K562 (cell line): ENCODE data around the gene POLRMT. TPM values are rescaled to one million over a fixed set of nuclear protein-coding genes. Genes with fewer than 3 reads are reported as not detected.

Experiments
- CREB3 ChIP-seq: fragments of 450-650 bp; conservative IDR thresholded peaks from 2 replicates; pipeline ENCODE4 v1.6.1; 2016; ENCODE audit warnings: missing genetic modification characterization, low read depth, mild to moderate bottlenecking, missing compliant biosample characterization, moderate library complexity
- CXXC5 ChIP-seq: fragments of 250-450 bp; sonication (Bioruptor Pico); IDR thresholded peaks from 2 replicates; pipeline ENCODE4 v1.8.0; 2022; ENCODE audit warnings: inconsistent platforms, mild to moderate bottlenecking, moderate library complexity
- DIDO1 ChIP-seq: fragments of 450-650 bp; IDR thresholded peaks from 2 replicates; pipeline ENCODE4 v1.6.1; 2016; ENCODE audit warnings: low read depth, missing biosample characterization, missing genetic modification characterization
- DLX4 ChIP-seq: fragments of 250-450 bp; sonication (Bioruptor Pico); IDR thresholded peaks from 2 replicates; pipeline ENCODE4 v1.6.1; 2021; ENCODE audit warnings: mild to moderate bottlenecking
- ERF ChIP-seq: fragments of 450-650 bp; formaldehyde crosslinking; IDR thresholded peaks from 2 replicates; pipeline ENCODE4 v1.4.0; 2020; ENCODE audit warnings: mild to moderate bottlenecking, mixed read lengths
- ETS1 ChIP-seq: conservative IDR thresholded peaks from 2 replicates; pipeline ENCODE4 v1.6.1; 2011; ENCODE audit warnings: low read depth, mild to moderate bottlenecking, low read length; ENCODE audit not compliant: control insufficient read depth
- EZH2 ChIP-seq: IDR thresholded peaks from 2 replicates; pipeline ENCODE4 v1.6.1; 2012; ENCODE audit warnings: low read depth, mild to moderate bottlenecking, inconsistent platforms, low read length, borderline replicate concordance
- HMBOX1 ChIP-seq: sonication (generic); IDR thresholded peaks from 2 replicates; pipeline ENCODE4 v1.6.1; 2016
- KAT8 ChIP-seq: fragments of 450-650 bp; IDR thresholded peaks from 2 replicates; pipeline ENCODE4 v1.6.1; 2016; ENCODE audit warnings: low read depth, mild to moderate bottlenecking
- KLF16 ChIP-seq: IDR thresholded peaks from 2 replicates; pipeline ENCODE4 v1.6.1; 2016; ENCODE audit warnings: antibody characterized with exemption
- PYGO2 ChIP-seq: fragments of 450-650 bp; IDR thresholded peaks from 2 replicates; pipeline ENCODE4 v1.6.1; 2016; ENCODE audit warnings: mild to moderate bottlenecking, missing genetic modification characterization, moderate library complexity, missing compliant biosample characterization
- TCF15 ChIP-seq: fragments of 250-450 bp; sonication (Bioruptor Pico); IDR thresholded peaks from 2 replicates; pipeline ENCODE4 v1.8.0; 2022; ENCODE audit warnings: moderate library complexity, mild to moderate bottlenecking, inconsistent platforms
- TEAD2 ChIP-seq: fragments of 450-650 bp; IDR thresholded peaks from 2 replicates; pipeline ENCODE4 v1.6.1; 2016; ENCODE audit warnings: missing genetic modification characterization, control low read depth, missing compliant biosample characterization
- THRB ChIP-seq: fragments of 450-650 bp; formaldehyde crosslinking; conservative IDR thresholded peaks from 2 replicates; pipeline ENCODE4 v1.4.0; 2022; ENCODE audit warnings: mild to moderate bottlenecking, missing genetic modification characterization
- VEZF1 ChIP-seq: fragments of 200-800 bp; sonication (Bioruptor generic); IDR thresholded peaks from 2 replicates; pipeline ENCODE4 v1.6.1; 2017; ENCODE audit warnings: missing genetic modification characterization, missing compliant biosample characterization
- ZBED1 ChIP-seq: IDR thresholded peaks from 2 replicates; pipeline ENCODE4 v1.6.1; 2014
- ZNF589 ChIP-seq: fragments of 200-800 bp; sonication (Bioruptor generic); IDR thresholded peaks from 2 replicates; pipeline ENCODE4 v1.6.1; 2016; ENCODE audit warnings: low read depth, missing genetic modification characterization, missing compliant biosample characterization
- ZNF668 ChIP-seq: fragments of 250-450 bp; sonication (Bioruptor Pico); IDR thresholded peaks from 2 replicates; pipeline ENCODE4 v1.8.0; 2022; ENCODE audit warnings: mild to moderate bottlenecking, inconsistent platforms
- ZZZ3 ChIP-seq: fragments of 450-650 bp; IDR thresholded peaks from 2 replicates; pipeline ENCODE4 v1.6.1; 2016; ENCODE audit warnings: antibody characterized with exemption, mild to moderate bottlenecking, moderate library complexity
- polyA plus RNA-seq, 8 experiments: library from polyadenylated mRNA; depleted of rRNA in 4 of 8; stranded (reverse) in 5 of 8; unstranded in 3 of 8; fragments of >200 nt; fragmentation: Nextera tagmentation in 2 of 8; fragmentation: Illumina TruSeq in 1 of 8; extraction: Ambion mirVana in 2 of 8; extraction: Trizol in 1 of 8; gene quantifications; 2 replicates each; pipeline versions ENCODE4 v1.2.1 to v1.2.3, GENCODE V29; 2011 to 2014; ENCODE audit warnings: inconsistent platforms in 1 of 8, missing spikeins in 1 of 8
- total RNA-seq, 7 experiments: library from RNA; depleted of rRNA in 6 of 7; stranded (reverse); fragments of >200 nt in 6 of 7; fragmentation: Illumina TruSeq in 2 of 7; extraction: Trizol in 2 of 7; gene quantifications; 2 replicates each; pipeline versions ENCODE4 v1.2.1 to v1.2.3, GENCODE V29; 2011 to 2021; ENCODE audit warnings: low replicate concordance in 1 of 7

The POLRMT gene
- total and polyA plus RNA-seq, 9 of the 15 experiments (the other 6 are each of a cell fraction or from before 2014, with no cell fraction given) = 30.3 to 144 (median 68.0) TPM

- TF ChIP-seq VEZF1 (peak; percentile 90), PYGO2 (tag) (no peak), TCF15 (no peak), CXXC5 (peak; percentile 99), HMBOX1 (no peak), KAT8 (no peak), ZNF589 (CRISPR knock-in tag) (no peak), KLF16 (0 out of 2 replicates have a peak, but pooled peaks have one; percentile 22), ZZZ3 (no peak), THRB (CRISPR knock-in tag) (no peak), CREB3 (tag) (no peak), ETS1 (peak; percentile 44; the same call in 1 of the 2 replicates), ERF (CRISPR knock-in tag) (peak; percentile 42; the same call in 1 of the 2 replicates), DLX4 (no peak), EZH2 (no peak), ZNF668 (no peak), ZBED1 (no peak), DIDO1 (tag) (no peak), TEAD2 (no peak)
These were observed 29.8 kb upstream of the POLRMT start, which contains the start of gene RNF126 (continued) for GRCh38 chr19:662962-663681.
